Subcutaneous adipose tissue (tissue), 4 donors: Measurements from ENCODE around the gene WDR77. TPM values are rescaled to one million over a fixed set of nuclear protein-coding genes. Genes with fewer than 3 reads are reported as not detected.

ENCODE experiments used
- total RNA-seq, 4 donors: library from RNA; depleted of rRNA; stranded (reverse); fragments of >200 nt; gene quantifications; one replicate each; pipeline ENCODE4 v1.1.0, GENCODE V29; 2016
- TF ChIP-seq, protein P1 (sequence below): fragments of 450-650 bp; IDR thresholded peaks from one replicate; pipeline ENCODE4 v1.5.1; 2016; ENCODE audit warnings: low read depth, mild to moderate bottlenecking, control low read depth, antibody characterized with exemption, moderate library complexity

Gene WDR77
- total RNA-seq: 10 to 100 TPM; 18.5 to 37.3 (median 21.6) TPM

GRCh38 chr1:111448918-111449702, at the start of gene WDR77, which contains the start of gene ATP5PB:
Gene WDR77 (minus strand): TSS chr1:111449256. CDS start chr1:111449169, 87 bp downstream.
Gene ATP5PB (plus strand): TSS chr1:111449464. CDS start chr1:111449542, 78 bp downstream.
- TF ChIP-seq, protein P1, sequence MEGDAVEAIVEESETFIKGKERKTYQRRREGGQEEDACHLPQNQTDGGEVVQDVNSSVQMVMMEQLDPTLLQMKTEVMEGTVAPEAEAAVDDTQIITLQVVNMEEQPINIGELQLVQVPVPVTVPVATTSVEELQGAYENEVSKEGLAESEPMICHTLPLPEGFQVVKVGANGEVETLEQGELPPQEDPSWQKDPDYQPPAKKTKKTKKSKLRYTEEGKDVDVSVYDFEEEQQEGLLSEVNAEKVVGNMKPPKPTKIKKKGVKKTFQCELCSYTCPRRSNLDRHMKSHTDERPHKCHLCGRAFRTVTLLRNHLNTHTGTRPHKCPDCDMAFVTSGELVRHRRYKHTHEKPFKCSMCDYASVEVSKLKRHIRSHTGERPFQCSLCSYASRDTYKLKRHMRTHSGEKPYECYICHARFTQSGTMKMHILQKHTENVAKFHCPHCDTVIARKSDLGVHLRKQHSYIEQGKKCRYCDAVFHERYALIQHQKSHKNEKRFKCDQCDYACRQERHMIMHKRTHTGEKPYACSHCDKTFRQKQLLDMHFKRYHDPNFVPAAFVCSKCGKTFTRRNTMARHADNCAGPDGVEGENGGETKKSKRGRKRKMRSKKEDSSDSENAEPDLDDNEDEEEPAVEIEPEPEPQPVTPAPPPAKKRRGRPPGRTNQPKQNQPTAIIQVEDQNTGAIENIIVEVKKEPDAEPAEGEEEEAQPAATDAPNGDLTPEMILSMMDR: no peak

GRCh38 chr1:111497592-111497991, 48.5 kb upstream of the WDR77 start:
- TF ChIP-seq, protein P1: no peak

DNA sequence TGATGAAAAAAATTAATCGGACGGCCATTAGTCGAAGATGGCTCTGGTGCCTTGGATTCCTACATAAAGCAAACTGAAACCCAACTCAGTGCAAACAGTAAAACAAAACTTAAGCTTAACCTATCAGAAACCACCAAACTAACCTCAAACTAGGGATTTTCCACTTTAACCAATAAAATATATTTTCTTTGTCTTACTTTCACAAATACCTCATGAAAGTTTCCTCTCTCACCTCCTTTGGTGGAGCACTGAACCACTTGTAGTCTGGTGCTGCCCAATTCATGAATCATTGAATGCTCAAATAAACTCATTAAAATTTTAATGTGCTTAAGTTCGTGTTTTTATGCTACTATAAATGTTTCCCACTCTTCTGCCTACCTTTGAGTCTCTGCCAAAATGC, 47.3 kb upstream of the WDR77 start:
- TF ChIP-seq, protein P1: no peak

- TF ChIP-seq, protein P1: no peak
Observed at GRCh38 chr1:111491070-111491469, 42.0 kb upstream of the WDR77 start.

DNA sequence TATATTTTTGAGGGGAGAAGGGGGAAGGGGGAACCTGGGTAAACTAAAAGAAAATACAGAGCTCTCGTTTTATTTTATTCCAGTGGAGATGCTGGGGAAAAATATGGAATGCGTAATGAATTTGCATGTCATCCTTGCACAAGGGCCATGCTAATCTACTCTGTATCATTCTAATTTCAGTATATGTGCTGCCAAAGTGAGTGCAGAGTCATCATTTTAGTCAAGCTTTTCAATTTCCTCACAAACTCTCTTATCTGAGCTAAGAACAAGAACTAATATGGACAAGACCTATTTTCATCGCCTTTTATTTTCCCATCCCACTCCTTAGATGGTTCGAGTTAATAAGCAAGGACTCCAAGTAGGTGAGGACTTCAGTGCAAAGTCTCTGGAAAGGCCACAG, 41.2 kb upstream of the WDR77 start:
- TF ChIP-seq, protein P1: no peak

GRCh38 chr1:111489604-111490003, 40.5 kb upstream of the WDR77 start:
- TF ChIP-seq, protein P1: no peak

- TF ChIP-seq, protein P1: no peak
Observed at GRCh38 chr1:111488669-111489068, 39.6 kb upstream of the WDR77 start.
